ENCODE results near the gene C5. TPM values are rescaled to one million over a fixed set of nuclear protein-coding genes. Genes with fewer than 3 reads are reported as not detected.

Gene C5
- total RNA-seq (2022; extraction: Qiagen RNA extraction) = 10.4 to 17.6 TPM (median 13.5 TPM) in 5 replicates

DNA sequence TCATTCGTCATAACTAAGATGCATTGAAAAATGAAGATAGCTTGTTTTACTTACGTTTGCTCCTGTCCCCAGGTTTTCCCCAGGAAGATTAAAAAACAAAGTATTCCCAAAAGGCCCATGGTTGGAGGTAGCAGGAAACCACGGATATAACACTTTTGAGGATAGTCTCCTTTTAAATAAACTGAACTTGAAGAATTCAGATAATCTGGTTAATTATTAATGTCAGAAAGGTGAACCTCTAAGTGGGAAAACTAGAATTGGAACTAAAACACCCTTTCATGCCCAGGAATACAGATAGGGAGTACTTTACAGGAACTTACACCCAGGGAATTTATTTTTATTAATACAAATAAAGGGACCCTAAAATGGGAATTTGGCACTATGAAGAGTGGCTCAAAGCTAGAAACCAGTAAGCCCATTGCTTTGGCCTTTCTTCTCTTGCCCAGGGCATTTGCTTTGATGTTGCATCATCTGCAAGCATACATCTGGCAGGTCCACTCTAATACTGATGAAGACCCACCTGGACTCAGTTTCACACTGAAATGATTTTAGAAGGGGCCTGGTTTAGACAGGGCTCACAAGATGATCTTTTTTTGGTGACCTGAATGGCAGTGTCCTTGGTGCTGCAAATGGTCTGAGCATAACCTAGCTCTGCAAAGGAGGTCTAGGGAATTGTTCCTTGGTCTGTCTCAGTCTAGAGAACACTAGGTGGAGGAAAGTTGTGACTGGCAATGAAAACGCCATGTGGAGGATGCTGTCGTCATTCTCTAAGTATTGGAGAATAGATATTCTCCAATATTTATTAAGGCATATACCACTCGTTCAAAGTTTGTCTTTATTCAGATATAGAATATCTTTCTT is at the start of gene C5:
Gene C5 (minus strand): TSS at position 148 of the 861 bp plus-strand sequence. CDS start 29 bp downstream, at position 119.

DNA sequence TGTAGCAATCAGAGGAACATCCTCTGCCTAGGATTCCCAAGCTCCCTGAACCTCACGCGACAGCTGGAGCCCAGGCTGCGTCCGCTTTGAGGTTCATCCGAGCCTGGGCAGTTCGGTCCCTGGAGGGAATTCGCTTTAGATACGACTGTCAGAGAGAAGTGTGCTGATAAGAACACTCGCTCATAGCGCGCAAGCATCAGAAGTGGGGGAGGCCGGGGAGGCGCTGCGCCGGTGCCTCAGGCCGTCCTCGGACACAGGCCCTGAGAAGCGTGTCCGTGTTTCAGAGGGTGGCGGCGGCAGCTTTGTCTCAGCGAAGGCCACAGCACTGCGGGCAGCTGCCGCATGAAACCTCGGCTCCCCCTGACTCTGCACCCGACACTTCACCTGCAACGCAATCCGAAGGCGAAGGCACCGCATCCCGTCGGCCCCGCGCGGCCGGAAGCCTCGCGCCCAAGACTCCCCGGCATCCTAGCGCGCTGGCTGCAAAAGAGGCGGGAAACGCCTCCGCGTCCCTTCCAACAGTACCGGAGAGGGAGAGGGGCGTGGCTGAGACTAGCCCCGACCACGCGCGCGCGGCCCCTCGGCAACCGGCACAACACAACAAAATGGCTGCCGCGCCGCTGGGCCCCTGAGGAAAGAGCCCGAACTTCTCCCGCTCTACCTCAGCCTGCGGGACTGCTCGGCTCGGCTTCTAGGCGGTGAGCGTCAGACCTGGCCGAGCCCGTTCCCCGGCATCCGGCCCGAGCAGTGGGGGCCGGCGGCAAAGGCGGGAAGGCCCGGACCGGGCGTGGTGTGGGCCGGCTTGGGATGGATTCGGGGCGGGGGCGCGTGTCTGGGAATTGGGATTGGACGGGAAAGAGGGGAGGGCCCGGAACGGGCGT is 24.5 kb upstream of the C5 start, which contains the start of gene CNTRL:
Gene CNTRL (plus strand): TSS at position 586 of the 881 bp plus-strand sequence. CDS start 13,372 bp downstream, outside the sequence.

DNA sequence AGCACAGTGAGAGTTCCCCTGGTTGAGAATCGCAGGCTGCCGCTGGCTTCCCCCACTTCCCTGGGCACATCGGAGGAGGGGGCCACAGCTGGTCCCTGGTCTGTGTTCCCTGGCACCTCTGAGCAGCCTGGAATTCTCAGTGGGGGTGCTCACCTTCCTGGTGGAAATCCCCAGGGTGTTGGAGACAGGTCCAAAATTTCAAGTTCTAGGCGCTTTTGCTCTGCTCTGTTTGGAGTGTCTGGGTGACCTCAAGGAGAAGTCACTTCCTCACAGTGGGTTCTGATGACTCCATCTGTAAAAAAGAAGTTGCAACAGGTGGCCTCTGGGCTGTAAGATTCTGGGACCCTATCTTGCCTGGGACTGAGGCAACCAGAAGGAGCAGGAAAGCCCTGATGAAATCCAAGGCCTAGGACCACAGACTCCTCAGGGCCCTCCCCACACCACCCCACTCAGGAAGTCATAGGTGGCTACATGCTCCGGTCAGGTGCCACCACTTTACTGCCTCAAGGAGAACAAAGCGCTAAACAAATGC is 123.6 kb downstream of the C5 start, which contains the start of gene TRAF1:
Gene TRAF1 (minus strand): TSS at position 400 of the 532 bp plus-strand sequence. CDS start 721 bp downstream, outside the sequence.

Other genes starting within 250 kb of the C5 start
- 29.2 to 35.2 TPM (median 33.0 TPM) in 5 replicates for gene PSMD5, start 207.4 kb downstream of the C5 start, total RNA-seq (2022; extraction: Qiagen RNA extraction)
- gene PHF19, start 173.1 kb downstream of the C5 start, total RNA-seq (2022; extraction: Qiagen RNA extraction) = 90.3 to 128 TPM (median 113 TPM) in 5 replicates
- 1.4 to 2.1 TPM (median 1.7 TPM) in 5 replicates for gene TRAF1, start 123.5 kb downstream of the C5 start, total RNA-seq (2022; extraction: Qiagen RNA extraction)
- gene CNTRL, start 24.7 kb upstream of the C5 start, total RNA-seq (2022; extraction: Qiagen RNA extraction) = 5.1 to 6.9 TPM (median 6.2 TPM) in 5 replicates
- gene RAB14, start 151.6 kb upstream of the C5 start, total RNA-seq (2022; extraction: Qiagen RNA extraction) = 46.2 to 63.4 TPM (median 56.0 TPM) in 5 replicates
- 79.4 to 98.9 TPM (median 88.9 TPM) in 5 replicates for gene GSN, start 217.9 kb upstream of the C5 start, total RNA-seq (2022; extraction: Qiagen RNA extraction)

All from A549 treated with dexamethasone at 1 μM for 4 hours (cell line).